HEK293 (cell line): ENCODE data around the gene CRIP1.

Experiments used
- EGR2 ChIP-seq: fragments of 450-650 bp; formaldehyde crosslinking; IDR thresholded peaks from 2 replicates; pipeline ENCODE4 v1.5.1; 2016; ENCODE audit warnings: low read depth, missing biosample characterization, missing genetic modification characterization
- GLI4 ChIP-seq: fragments of 450-650 bp; formaldehyde crosslinking; IDR thresholded peaks from 2 replicates; pipeline ENCODE4 v1.5.1; 2016; ENCODE audit warnings: missing biosample characterization, missing genetic modification characterization
- HOXD13 ChIP-seq: sonication (generic); formaldehyde crosslinking; IDR thresholded peaks from 2 replicates; pipeline ENCODE4 v1.8.0; 2022; ENCODE audit warnings: missing genetic modification reagents, borderline replicate concordance
- IKZF3 ChIP-seq: fragments of 450-650 bp; IDR thresholded peaks from 2 replicates; pipeline ENCODE4 v1.5.0; 2018; ENCODE audit warnings: missing biosample characterization, mild to moderate bottlenecking, missing genetic modification characterization, moderate library complexity
- KLF16 ChIP-seq: fragments of 450-650 bp; formaldehyde crosslinking; IDR thresholded peaks from 2 replicates; pipeline ENCODE4 v1.5.1; 2017; ENCODE audit warnings: missing biosample characterization, missing genetic modification characterization
- KLF7 ChIP-seq: fragments of 450-650 bp; formaldehyde crosslinking; IDR thresholded peaks from 2 replicates; pipeline ENCODE4 v1.5.1; 2016; ENCODE audit warnings: missing biosample characterization, missing genetic modification characterization, borderline replicate concordance
- PRDM2 ChIP-seq: fragments of 450-650 bp; formaldehyde crosslinking; IDR thresholded peaks from 2 replicates; pipeline ENCODE4 v1.5.1; 2016; ENCODE audit warnings: missing biosample characterization, missing genetic modification characterization, borderline replicate concordance
- SP2 ChIP-seq: fragments of 450-650 bp; formaldehyde crosslinking; IDR thresholded peaks from 2 replicates; pipeline ENCODE4 v1.5.1; 2016; ENCODE audit warnings: missing biosample characterization, missing genetic modification characterization
- TCF7L2 ChIP-seq: IDR thresholded peaks from 2 replicates; pipeline ENCODE4 v1.6.1; 2011; ENCODE audit warnings: low read depth, mild to moderate bottlenecking, inconsistent platforms, low read length, moderate library complexity, borderline replicate concordance
- TSHZ1 ChIP-seq: fragments of 450-650 bp; formaldehyde crosslinking; IDR thresholded peaks from 2 replicates; pipeline ENCODE4 v1.5.1; 2016; ENCODE audit warnings: missing biosample characterization, missing genetic modification characterization, borderline replicate concordance
- ZBTB26 ChIP-seq: fragments of 450-650 bp; formaldehyde crosslinking; optimal IDR thresholded peaks from 2 replicates; pipeline ENCODE3; 2016; ENCODE audit warnings: missing biosample characterization, mild to moderate bottlenecking, missing genetic modification characterization
- ZBTB7A ChIP-seq: fragments of 450-650 bp; formaldehyde crosslinking; IDR thresholded peaks from 2 replicates; pipeline ENCODE4 v1.5.1; 2016; ENCODE audit warnings: low read depth, missing biosample characterization, missing genetic modification characterization
- ZFP41 ChIP-seq: fragments of 450-650 bp; formaldehyde crosslinking; IDR thresholded peaks from 2 replicates; pipeline ENCODE4 v1.5.1; 2016; ENCODE audit warnings: missing biosample characterization, missing genetic modification characterization, borderline replicate concordance
- ZFP69B ChIP-seq: fragments of 450-650 bp; formaldehyde crosslinking; IDR thresholded peaks from 2 replicates; pipeline ENCODE4 v1.5.1; 2016; ENCODE audit warnings: missing biosample characterization, missing genetic modification characterization
- ZIC2 ChIP-seq: fragments of 450-650 bp; formaldehyde crosslinking; IDR thresholded peaks from 2 replicates; pipeline ENCODE4 v1.5.1; 2016; ENCODE audit warnings: missing biosample characterization, missing genetic modification characterization
- ZNF223 ChIP-seq: fragments of 450-650 bp; formaldehyde crosslinking; IDR thresholded peaks from 2 replicates; pipeline ENCODE4 v1.5.1; 2016; ENCODE audit warnings: missing biosample characterization, missing genetic modification characterization
- ZNF324 ChIP-seq: fragments of 450-650 bp; formaldehyde crosslinking; IDR thresholded peaks from 2 replicates; pipeline ENCODE4 v1.5.1; 2016; ENCODE audit warnings: missing biosample characterization, missing genetic modification characterization
- ZNF362 ChIP-seq: fragments of 450-650 bp; formaldehyde crosslinking; IDR thresholded peaks from 2 replicates; pipeline ENCODE4 v1.5.1; 2016; ENCODE audit warnings: missing biosample characterization, missing genetic modification characterization
- ZNF366 ChIP-seq: fragments of 450-650 bp; formaldehyde crosslinking; conservative IDR thresholded peaks from 2 replicates; pipeline ENCODE4 v1.5.1; 2016; ENCODE audit warnings: missing biosample characterization, missing genetic modification characterization
- ZNF426 ChIP-seq: fragments of 450-650 bp; formaldehyde crosslinking; IDR thresholded peaks from 2 replicates; pipeline ENCODE4 v1.5.1; 2017; ENCODE audit warnings: missing biosample characterization, missing genetic modification characterization, mild to moderate bottlenecking, inconsistent platforms, moderate library complexity
- ZNF529 ChIP-seq: fragments of 450-650 bp; formaldehyde crosslinking; IDR thresholded peaks from 2 replicates; pipeline ENCODE4 v1.5.1; 2017; ENCODE audit warnings: missing genetic modification characterization, missing biosample characterization; ENCODE audit not compliant: insufficient replicate concordance
- ZNF549 ChIP-seq: fragments of 450-650 bp; IDR thresholded peaks from 2 replicates; pipeline ENCODE4 v1.5.1; 2018; ENCODE audit warnings: missing biosample characterization, missing genetic modification characterization, mild to moderate bottlenecking, inconsistent platforms, moderate library complexity
- ZNF692 ChIP-seq: fragments of 450-650 bp; formaldehyde crosslinking; IDR thresholded peaks from 2 replicates; pipeline ENCODE4 v1.5.1; 2016; ENCODE audit warnings: missing biosample characterization, missing genetic modification characterization
- ZNF837 ChIP-seq: fragments of 450-650 bp; formaldehyde crosslinking; IDR thresholded peaks from 2 replicates; pipeline ENCODE4 v1.5.1; 2016; ENCODE audit warnings: missing biosample characterization, missing genetic modification characterization

Gene CRIP1

GRCh38 chr14:105473677-105474482 is 12.8 kb upstream of the CRIP1 start (continued):
- TF ChIP-seq ZNF223 (tag by site-specific recombination) (no peak), ZBTB7A (tag by site-specific recombination) (peak; percentile 76), ZNF837 (tag by site-specific recombination) (no peak), ZNF549 (tag by site-specific recombination) (no peak), ZFP41 (no peak), KLF7 (tag by site-specific recombination) (peak; percentile 78; the same call in 1 of the 2 replicates), TSHZ1 (tag by site-specific recombination) (no peak), IKZF3 (tag by site-specific recombination) (peak; percentile 83; the same call in 1 of the 2 replicates), HOXD13 (CRISPR knock-in tag) (no peak), ZNF362 (no peak), ZNF426 (tag by site-specific recombination) (no peak), ZNF324 (tag by site-specific recombination) (no peak), TCF7L2 (0 out of 2 replicates have a peak, but pooled peaks have one; percentile 54), GLI4 (no peak), PRDM2 (tag by site-specific recombination) (0 out of 2 replicates have a peak, but pooled peaks have one; percentile 70), ZNF366 (tag by site-specific recombination) (peak; percentile 73), ZIC2 (peak; percentile 89), ZNF692 (tag by site-specific recombination) (peak; percentile 61; the same call in 1 of the 2 replicates), ZFP69B (tag by site-specific recombination) (peak; percentile 37; the same call in 1 of the 2 replicates), SP2 (tag by site-specific recombination) (peak; percentile 86), KLF16 (tag by site-specific recombination) (peak; percentile 84; the same call in 1 of the 2 replicates), EGR2 (peak; percentile 93), ZNF529 (no peak), ZBTB26 (tag by site-specific recombination) (peak; percentile 72)
